Measurements from ENCODE around the gene TUBB2B. TPM values are rescaled to one million over a fixed set of nuclear protein-coding genes. Genes with fewer than 3 reads are reported as not detected.

The TUBB2B gene
- total and polyA plus RNA-seq, 2 experiments from 2014 or later, result 355 to 794 TPM

- TF ChIP-seq ZNF114 (CRISPR knock-in tag; IDR thresholded peaks at IDR 0.05) (no peak), CTCF (conservative IDR thresholded peaks at IDR 0.05; ENCODE audit: low read depth in 2 of 2) (no peak)
These were observed 50.7 kb downstream of the TUBB2B start (continued) for GRCh38 chr6:3176562-3177355.

DNA sequence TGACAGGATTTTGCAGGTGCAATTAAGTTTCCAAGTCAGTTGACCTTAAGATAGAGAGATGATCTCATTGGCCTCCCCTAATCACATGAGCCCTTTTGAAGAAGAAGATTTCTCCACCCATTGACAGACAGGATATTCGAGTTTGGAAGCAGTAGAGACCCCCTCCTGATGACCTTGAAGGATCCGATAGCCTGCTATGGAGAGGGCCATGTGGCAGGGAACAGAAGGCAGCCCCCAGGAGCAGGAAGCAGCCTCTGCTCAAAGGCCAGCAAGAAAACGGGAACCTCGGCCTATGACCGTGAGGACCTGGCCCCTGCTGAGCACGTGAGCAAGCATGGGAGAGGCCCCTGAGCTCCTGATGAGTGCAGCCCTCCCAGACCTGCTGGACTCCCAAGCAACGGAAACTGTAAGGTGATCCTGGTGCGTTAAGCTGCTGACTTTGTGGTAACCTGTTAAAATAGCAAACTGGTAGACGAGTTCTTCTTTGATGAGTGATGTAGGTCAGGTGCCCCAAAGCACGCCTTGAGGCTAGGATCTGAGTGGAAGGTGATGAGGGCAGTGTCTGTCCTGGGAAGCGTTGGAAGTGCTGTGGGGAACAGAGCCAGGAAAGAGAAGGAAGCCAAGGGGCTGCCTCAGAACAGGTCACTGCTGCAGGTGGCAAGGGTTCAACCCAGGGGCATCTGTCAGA is 51.6 kb downstream of the TUBB2B start:
- Histone ChIP-seq H3K9me2 (ENCODE audit: insufficient read depth) (peaks cover 6% of the 10 kb centered on the region; the same call in 1 of the 2 replicates), H3K4me2 (no peak overlapping the region), H4K20me1 (replicated peaks; ENCODE audit: insufficient read depth) (no peaks in the 10 kb centered on the region), H3K36me3 (ENCODE audit: insufficient read depth) (no peaks in the 10 kb centered on the region), H3K27me3 (ENCODE audit: insufficient read depth) (no peaks in the 10 kb centered on the region), H3K4me1 (ENCODE audit: insufficient read depth) (peaks cover 14% of the 10 kb centered on the region), H3K4me3 (no peak overlapping the region), H2AFZ (0 out of 2 replicates have a peak overlapping the region, but pooled peaks have one; percentile 56), H3F3A (replicated peaks; ENCODE audit: low read depth) (no peaks in the 10 kb centered on the region), H3K27ac (ENCODE audit: low read depth) (no peak overlapping the region), H3K79me2 (replicated peaks; ENCODE audit: insufficient read depth) (no peaks in the 10 kb centered on the region)
- H3K4me1 Mint-ChIP-seq, result peaks cover 21% of the 10 kb centered on the region
- no peak for TF ChIP-seq STAT1 (IDR thresholded peaks at IDR 0.05; ENCODE audit: unreplicated experiment)
- DNase-seq (ENCODE audit: low spot score), result no peak
- peaks cover 10% of the 10 kb centered on the region for H3K27me3 Mint-ChIP-seq (ENCODE audit: insufficient read depth, low read depth, poor library complexity)
- H3K36me3 Mint-ChIP-seq (ENCODE audit: low read depth), result peaks cover 2% of the 10 kb centered on the region; the same call in 2 of the 3 replicates
- H3K4me3 Mint-ChIP-seq, result no peak overlapping the region; the same call in 2 of the 3 replicates
- H3K9me3 Mint-ChIP-seq, result no peaks in the 10 kb centered on the region; the same call in 2 of the 3 replicates
- H3K27ac Mint-ChIP-seq, result no peak overlapping the region
- ATAC-seq, result no peak

Other genes with a start within 250 kb of the TUBB2B start
- gene NQO2, start 227.8 kb downstream of the TUBB2B start, total RNA-seq (2014; rRNA removed; shearing (Covaris generic)), result 117 and 125 TPM in 2 replicates
- gene NQO2, start 227.8 kb downstream of the TUBB2B start, polyA plus RNA-seq (2016; fragmentation: Nextera tagmentation; extraction: Ambion mirVana), result 159 and 173 TPM in 2 replicates
- gene RIPK1, start 159.2 kb downstream of the TUBB2B start, total RNA-seq (2014; rRNA removed; shearing (Covaris generic)), result 16.7 and 19.4 TPM in 2 replicates
- gene RIPK1, start 159.2 kb downstream of the TUBB2B start, polyA plus RNA-seq (2016; fragmentation: Nextera tagmentation; extraction: Ambion mirVana), result 4.9 and 5.7 TPM in 2 replicates
- gene BPHL, start 108.9 kb downstream of the TUBB2B start, total RNA-seq (2014; rRNA removed; shearing (Covaris generic)), result 22.8 and 29.2 TPM in 2 replicates
- 38.4 and 45.5 TPM in 2 replicates for gene BPHL, start 108.9 kb downstream of the TUBB2B start, polyA plus RNA-seq (2016; fragmentation: Nextera tagmentation; extraction: Ambion mirVana)
- 376 and 407 TPM in 2 replicates for gene TUBB2A, start 70.1 kb downstream of the TUBB2B start, total RNA-seq (2014; rRNA removed; shearing (Covaris generic))
- gene TUBB2A, start 70.1 kb downstream of the TUBB2B start, polyA plus RNA-seq (2016; fragmentation: Nextera tagmentation; extraction: Ambion mirVana), result 286 and 305 TPM in 2 replicates
- gene PSMG4, start 31.3 kb upstream of the TUBB2B start, total RNA-seq (2014; rRNA removed; shearing (Covaris generic)), result 30.6 and 37.2 TPM in 2 replicates
- gene PSMG4, start 31.3 kb upstream of the TUBB2B start, polyA plus RNA-seq (2016; fragmentation: Nextera tagmentation; extraction: Ambion mirVana), result 168 and 180 TPM in 2 replicates
- gene SLC22A23, start 229.4 kb upstream of the TUBB2B start, total RNA-seq (2014; rRNA removed; shearing (Covaris generic)), result 38.3 TPM in 2 replicates
- 6.1 and 7.0 TPM in 2 replicates for gene SLC22A23, start 229.4 kb upstream of the TUBB2B start, polyA plus RNA-seq (2016; fragmentation: Nextera tagmentation; extraction: Ambion mirVana)